IMR-90 (cell line): ENCODE measurements around the gene ZNF443.

ENCODE experiments used
- BHLHE40 ChIP-seq: fragments of 150-350 bp; IDR thresholded peaks from 2 replicates; pipeline ENCODE4 v1.6.1; 2016; ENCODE audit warnings: mild to moderate bottlenecking, low read depth, low read length
- CHD1 ChIP-seq: IDR thresholded peaks from 2 replicates; pipeline ENCODE4 v1.6.1; 2012; ENCODE audit warnings: low read depth, low read length, improper control_type of control experiment
- MAFK ChIP-seq: IDR thresholded peaks from 2 replicates; pipeline ENCODE4 v1.6.1; 2012; ENCODE audit warnings: low read depth, low read length, improper control_type of control experiment
- MXI1 ChIP-seq: IDR thresholded peaks from 2 replicates; pipeline ENCODE4 v1.6.1; 2012; ENCODE audit warnings: low read depth, mild to moderate bottlenecking, low read length, moderate library complexity, borderline replicate concordance
- POLR2A ChIP-seq: IDR thresholded peaks from 2 replicates; pipeline ENCODE4 v1.6.1; 2012; ENCODE audit warnings: mild to moderate bottlenecking, low read depth, low read length
- RAD21 ChIP-seq: IDR thresholded peaks from 2 replicates; pipeline ENCODE4 v1.6.1; 2012; ENCODE audit warnings: low read length, improper control_type of control experiment
- RCOR1 ChIP-seq: IDR thresholded peaks from 2 replicates; pipeline ENCODE4 v1.6.1; 2012; ENCODE audit warnings: mild to moderate bottlenecking, low read length, improper control_type of control experiment; ENCODE audit not compliant: insufficient replicate concordance
- TF ChIP-seq, protein P1 (sequence below): conservative IDR thresholded peaks from 2 replicates; pipeline ENCODE4 v1.5.1; 2012; ENCODE audit warnings: mild to moderate bottlenecking, low read depth, low read length, improper control_type of control experiment
- TF ChIP-seq, protein P2 (sequence below): fragments of 150-350 bp; IDR thresholded peaks from 2 replicates; pipeline ENCODE4 v1.6.1; 2017; ENCODE audit warnings: mild to moderate bottlenecking, antibody characterized with exemption, low read length, low read depth

DNA sequence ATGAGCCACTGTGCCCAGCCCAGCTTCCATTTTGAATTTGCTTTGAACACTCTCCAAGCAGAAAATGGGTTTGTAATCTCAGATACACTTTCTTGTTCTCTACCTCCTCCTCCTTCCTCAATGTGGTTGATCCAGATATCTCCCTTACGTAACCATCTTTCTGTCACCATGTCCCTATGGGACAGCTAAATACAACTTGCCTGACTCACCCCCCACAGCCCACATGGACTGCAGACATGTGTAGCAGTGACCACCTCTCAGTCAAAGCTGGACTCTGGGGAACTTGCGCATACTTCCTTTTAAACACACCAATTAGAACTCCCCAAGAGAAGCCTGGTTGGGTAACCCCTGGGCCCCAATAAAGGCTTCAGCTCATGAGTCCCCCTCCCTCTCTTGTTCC is 28.9 kb downstream of the ZNF443 start:
- TF ChIP-seq CHD1, result no peak
- TF ChIP-seq, protein P1, sequence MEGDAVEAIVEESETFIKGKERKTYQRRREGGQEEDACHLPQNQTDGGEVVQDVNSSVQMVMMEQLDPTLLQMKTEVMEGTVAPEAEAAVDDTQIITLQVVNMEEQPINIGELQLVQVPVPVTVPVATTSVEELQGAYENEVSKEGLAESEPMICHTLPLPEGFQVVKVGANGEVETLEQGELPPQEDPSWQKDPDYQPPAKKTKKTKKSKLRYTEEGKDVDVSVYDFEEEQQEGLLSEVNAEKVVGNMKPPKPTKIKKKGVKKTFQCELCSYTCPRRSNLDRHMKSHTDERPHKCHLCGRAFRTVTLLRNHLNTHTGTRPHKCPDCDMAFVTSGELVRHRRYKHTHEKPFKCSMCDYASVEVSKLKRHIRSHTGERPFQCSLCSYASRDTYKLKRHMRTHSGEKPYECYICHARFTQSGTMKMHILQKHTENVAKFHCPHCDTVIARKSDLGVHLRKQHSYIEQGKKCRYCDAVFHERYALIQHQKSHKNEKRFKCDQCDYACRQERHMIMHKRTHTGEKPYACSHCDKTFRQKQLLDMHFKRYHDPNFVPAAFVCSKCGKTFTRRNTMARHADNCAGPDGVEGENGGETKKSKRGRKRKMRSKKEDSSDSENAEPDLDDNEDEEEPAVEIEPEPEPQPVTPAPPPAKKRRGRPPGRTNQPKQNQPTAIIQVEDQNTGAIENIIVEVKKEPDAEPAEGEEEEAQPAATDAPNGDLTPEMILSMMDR, result no peak
- TF ChIP-seq, protein P2, sequence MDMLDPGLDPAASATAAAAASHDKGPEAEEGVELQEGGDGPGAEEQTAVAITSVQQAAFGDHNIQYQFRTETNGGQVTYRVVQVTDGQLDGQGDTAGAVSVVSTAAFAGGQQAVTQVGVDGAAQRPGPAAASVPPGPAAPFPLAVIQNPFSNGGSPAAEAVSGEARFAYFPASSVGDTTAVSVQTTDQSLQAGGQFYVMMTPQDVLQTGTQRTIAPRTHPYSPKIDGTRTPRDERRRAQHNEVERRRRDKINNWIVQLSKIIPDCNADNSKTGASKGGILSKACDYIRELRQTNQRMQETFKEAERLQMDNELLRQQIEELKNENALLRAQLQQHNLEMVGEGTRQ, result no peak
- no peak for TF ChIP-seq POLR2A
- TF ChIP-seq BHLHE40, result no peak
- TF ChIP-seq MAFK, result no peak
- no peak for TF ChIP-seq MXI1
- no peak for TF ChIP-seq RAD21
- TF ChIP-seq RCOR1, result no peak
